ENCODE measurements around the gene RBM11. TPM values are rescaled to one million over a fixed set of nuclear protein-coding genes. Genes with fewer than 3 reads are reported as not detected.

The RBM11 gene
- total RNA-seq, 3 donors from 2014 or later (not counting 1 experiment from before 2014, with no cell fraction given): 0.42 to 0.60 TPM; not detected in 1

- H3K4me3 Mint-ChIP-seq: no peak overlapping the region
- ATAC-seq: no peak
- no peaks in the 10 kb centered on the region for H3K36me3 Mint-ChIP-seq
- no peak overlapping the region for H3K27ac Mint-ChIP-seq
- peaks cover 2 to 5% of the 10 kb centered on the region in 2 donors for H3K9me3 Mint-ChIP-seq
- H3K27me3 Mint-ChIP-seq (ENCODE audit: low read depth in 2 of 2): peaks cover 5 to 6% of the 10 kb centered on the region in 2 donors
- Histone ChIP-seq H3K27ac (ENCODE audit: low read length) (no peak overlapping the region), H3K4me1 (ENCODE audit: control insufficient read depth, insufficient read depth, low read length) (no peaks in the 10 kb centered on the region), H3K9me3 (ENCODE audit: control insufficient read depth, insufficient read depth, low read length) (no peaks in the 10 kb centered on the region), H3K27me3 (ENCODE audit: control insufficient read depth, insufficient read depth, low read length) (peaks cover 5% of the 10 kb centered on the region), H3K36me3 (ENCODE audit: control insufficient read depth, insufficient read depth, low read length) (no peaks in the 10 kb centered on the region), H3K4me3 (ENCODE audit: low read length) (no peak overlapping the region)
- DNase-seq: no peak
- TF ChIP-seq, protein P1, sequence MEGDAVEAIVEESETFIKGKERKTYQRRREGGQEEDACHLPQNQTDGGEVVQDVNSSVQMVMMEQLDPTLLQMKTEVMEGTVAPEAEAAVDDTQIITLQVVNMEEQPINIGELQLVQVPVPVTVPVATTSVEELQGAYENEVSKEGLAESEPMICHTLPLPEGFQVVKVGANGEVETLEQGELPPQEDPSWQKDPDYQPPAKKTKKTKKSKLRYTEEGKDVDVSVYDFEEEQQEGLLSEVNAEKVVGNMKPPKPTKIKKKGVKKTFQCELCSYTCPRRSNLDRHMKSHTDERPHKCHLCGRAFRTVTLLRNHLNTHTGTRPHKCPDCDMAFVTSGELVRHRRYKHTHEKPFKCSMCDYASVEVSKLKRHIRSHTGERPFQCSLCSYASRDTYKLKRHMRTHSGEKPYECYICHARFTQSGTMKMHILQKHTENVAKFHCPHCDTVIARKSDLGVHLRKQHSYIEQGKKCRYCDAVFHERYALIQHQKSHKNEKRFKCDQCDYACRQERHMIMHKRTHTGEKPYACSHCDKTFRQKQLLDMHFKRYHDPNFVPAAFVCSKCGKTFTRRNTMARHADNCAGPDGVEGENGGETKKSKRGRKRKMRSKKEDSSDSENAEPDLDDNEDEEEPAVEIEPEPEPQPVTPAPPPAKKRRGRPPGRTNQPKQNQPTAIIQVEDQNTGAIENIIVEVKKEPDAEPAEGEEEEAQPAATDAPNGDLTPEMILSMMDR (IDR thresholded peaks at IDR 0.05): no peak
- peaks cover 6% of the 10 kb centered on the region in 2 donors for H3K4me1 Mint-ChIP-seq
- no CpG with 5 or more reads among the region's 1 CpG for WGBS (ENCODE audit: insufficient coverage)
- intact Hi-C loops (cut with micrococcal nuclease): loop anchor here (10.0 kb wide), 2 partner anchors 483 to 1233 kb away; no protein-coding TSS in a partner anchor
Observed at GRCh38 chr21:14251336-14251735, 35.4 kb downstream of the RBM11 start.

DNA sequence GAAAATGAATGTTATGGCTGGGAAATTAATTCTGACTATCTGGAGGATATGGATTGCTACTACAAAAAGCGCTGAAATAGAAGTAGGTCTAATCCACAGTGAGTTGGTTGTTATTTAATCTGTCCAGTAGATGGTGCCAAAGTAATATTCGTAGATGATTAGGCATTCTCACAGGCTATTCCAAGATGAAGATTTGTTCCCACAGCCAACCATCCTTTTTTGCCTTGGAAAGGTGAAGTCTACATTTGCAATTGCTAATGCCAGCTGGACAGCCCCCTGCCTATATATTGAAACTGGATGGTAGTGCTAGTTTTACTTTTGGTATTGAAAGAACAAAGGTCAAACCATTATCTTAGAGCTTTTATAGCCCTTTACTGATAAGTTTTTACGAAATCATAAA, 43.8 kb downstream of the RBM11 start:
- 29% methylated on average over 2 of the region's 3 CpGs for WGBS (ENCODE audit: insufficient coverage)
- H3K9me3 ChIP-seq (ENCODE audit: control insufficient read depth, insufficient read depth, low read length): no peaks in the 10 kb centered on the region
- Mint-ChIP-seq H3K36me3 (no peaks in the 10 kb centered on the region), H3K4me1 (no peaks in the 10 kb centered on the region), H3K9me3 (no peaks in the 10 kb centered on the region), H3K27ac (no peak overlapping the region), H3K27me3 (ENCODE audit: low read depth in 2 of 2) (peaks cover 3 to 6% of the 10 kb centered on the region in 2 donors), H3K4me3 (no peak overlapping the region)
- TF ChIP-seq, protein P1 (IDR thresholded peaks at IDR 0.05): peak; percentile 45
- no peak overlapping the region for H3K4me3 ChIP-seq (ENCODE audit: low read length)
- H3K27ac ChIP-seq (ENCODE audit: low read length): no peak overlapping the region
- H3K27me3 ChIP-seq (ENCODE audit: control insufficient read depth, insufficient read depth, low read length): peaks cover 2% of the 10 kb centered on the region
- H3K36me3 ChIP-seq (ENCODE audit: control insufficient read depth, insufficient read depth, low read length): no peaks in the 10 kb centered on the region
- H3K4me1 ChIP-seq (ENCODE audit: control insufficient read depth, insufficient read depth, low read length): no peaks in the 10 kb centered on the region
- ATAC-seq (peak in 2 of 3 donors; percentile 36 to 53), DNase-seq (peak in 1 of 2 donors; percentile 61)
- intact Hi-C loops (cut with micrococcal nuclease): loop anchor here (10.0 kb wide), 2 partner anchors 475 to 1225 kb away; no protein-coding TSS in a partner anchor

DNA sequence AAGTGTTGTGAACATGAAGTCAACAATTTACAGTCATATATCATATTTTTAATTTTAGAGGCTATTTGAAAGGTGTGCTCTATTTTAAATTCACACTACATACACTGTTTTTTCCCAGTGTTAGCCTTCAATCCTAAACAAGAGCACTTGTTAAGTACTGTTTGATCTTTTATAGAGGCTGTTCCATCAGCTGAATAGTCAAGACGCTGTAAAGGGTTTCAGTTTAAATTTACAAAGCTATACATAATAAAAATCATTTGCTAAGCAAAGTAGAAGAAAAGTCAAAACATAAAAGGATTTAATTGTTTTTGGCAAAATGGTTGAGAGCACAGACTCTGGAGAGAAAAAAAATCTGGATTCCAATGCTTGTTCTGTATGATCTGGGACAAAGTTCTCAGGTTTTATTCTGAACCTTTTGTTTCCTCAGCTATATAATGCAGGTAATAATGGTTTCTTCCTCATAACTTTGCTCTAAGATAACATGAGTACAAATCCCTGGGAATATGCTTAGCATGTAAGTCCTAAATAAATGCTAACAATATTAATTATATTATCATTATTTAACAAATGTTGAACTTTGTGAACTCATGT, 44.3 kb downstream of the RBM11 start:
- no peak for DNase-seq
- Histone ChIP-seq H3K27me3 (ENCODE audit: control insufficient read depth, insufficient read depth, low read length) (peaks cover 2% of the 10 kb centered on the region), H3K36me3 (ENCODE audit: control insufficient read depth, insufficient read depth, low read length) (no peaks in the 10 kb centered on the region), H3K9me3 (ENCODE audit: control insufficient read depth, insufficient read depth, low read length) (no peaks in the 10 kb centered on the region), H3K4me1 (ENCODE audit: control insufficient read depth, insufficient read depth, low read length) (no peaks in the 10 kb centered on the region), H3K27ac (ENCODE audit: low read length) (no peak overlapping the region), H3K4me3 (ENCODE audit: low read length) (no peak overlapping the region)
- no peak for ATAC-seq
- H3K4me3 Mint-ChIP-seq: no peak overlapping the region
- WGBS (ENCODE audit: insufficient coverage): no CpG with 5 or more reads among the region's 1 CpG
- H3K9me3 Mint-ChIP-seq: no peaks in the 10 kb centered on the region
- intact Hi-C loops (cut with micrococcal nuclease): no loop called here
- no peaks in the 10 kb centered on the region for H3K4me1 Mint-ChIP-seq
- peaks cover 3 to 6% of the 10 kb centered on the region in 2 donors for H3K27me3 Mint-ChIP-seq (ENCODE audit: low read depth in 2 of 2)
- H3K27ac Mint-ChIP-seq: no peak overlapping the region
- TF ChIP-seq, protein P1 (IDR thresholded peaks at IDR 0.05): no peak
- H3K36me3 Mint-ChIP-seq: no peaks in the 10 kb centered on the region

- H3K27me3 ChIP-seq (ENCODE audit: control insufficient read depth, insufficient read depth, low read length): peaks cover 2% of the 10 kb centered on the region
- no peaks in the 10 kb centered on the region for H3K4me1 ChIP-seq (ENCODE audit: control insufficient read depth, insufficient read depth, low read length)
- DNase-seq (no peak), ATAC-seq (no peak)
- Mint-ChIP-seq H3K9me3 (no peaks in the 10 kb centered on the region), H3K36me3 (no peaks in the 10 kb centered on the region), H3K4me1 (no peaks in the 10 kb centered on the region), H3K4me3 (no peak overlapping the region), H3K27ac (no peak overlapping the region), H3K27me3 (ENCODE audit: low read depth in 2 of 2) (peaks cover 3 to 6% of the 10 kb centered on the region in 2 donors)
- TF ChIP-seq, protein P1 (IDR thresholded peaks at IDR 0.05): no peak
- H3K36me3 ChIP-seq (ENCODE audit: control insufficient read depth, insufficient read depth, low read length): no peaks in the 10 kb centered on the region
- WGBS (ENCODE audit: insufficient coverage): no CpG with 5 or more reads among the region's 1 CpG
- H3K4me3 ChIP-seq (ENCODE audit: low read length): no peak overlapping the region
- H3K9me3 ChIP-seq (ENCODE audit: control insufficient read depth, insufficient read depth, low read length): no peaks in the 10 kb centered on the region
- intact Hi-C loops (cut with micrococcal nuclease): no loop called here
- H3K27ac ChIP-seq (ENCODE audit: low read length): no peak overlapping the region
Observed at GRCh38 chr21:14262039-14262438, 46.1 kb downstream of the RBM11 start.

Measured in natural killer cell (primary cell).